Measurements from ENCODE around the gene TGM3.

Gene TGM3

GRCh38 chr20:2336471-2336870 is 40.7 kb downstream of the TGM3 start:
- DNase-seq (ENCODE audit: low read depth in 1 of 2, low spot score in 1 of 2): no peak
- no peak overlapping the region for H3K27ac ChIP-seq (replicated peaks)
- TF ChIP-seq CTCF (IDR thresholded peaks at IDR 0.05; ENCODE audit: insufficient read depth, low read length): no peak
- TF ChIP-seq POLR2AphosphoS5 (IDR thresholded peaks at IDR 0.05; ENCODE audit: low read depth): no peak
- TF ChIP-seq SPI1 (IDR thresholded peaks at IDR 0.05; ENCODE audit: borderline replicate concordance, low read depth): no peak
- TF ChIP-seq GABPA (IDR thresholded peaks at IDR 0.05; ENCODE audit: low read depth): no peak
- TF ChIP-seq, protein P1, sequence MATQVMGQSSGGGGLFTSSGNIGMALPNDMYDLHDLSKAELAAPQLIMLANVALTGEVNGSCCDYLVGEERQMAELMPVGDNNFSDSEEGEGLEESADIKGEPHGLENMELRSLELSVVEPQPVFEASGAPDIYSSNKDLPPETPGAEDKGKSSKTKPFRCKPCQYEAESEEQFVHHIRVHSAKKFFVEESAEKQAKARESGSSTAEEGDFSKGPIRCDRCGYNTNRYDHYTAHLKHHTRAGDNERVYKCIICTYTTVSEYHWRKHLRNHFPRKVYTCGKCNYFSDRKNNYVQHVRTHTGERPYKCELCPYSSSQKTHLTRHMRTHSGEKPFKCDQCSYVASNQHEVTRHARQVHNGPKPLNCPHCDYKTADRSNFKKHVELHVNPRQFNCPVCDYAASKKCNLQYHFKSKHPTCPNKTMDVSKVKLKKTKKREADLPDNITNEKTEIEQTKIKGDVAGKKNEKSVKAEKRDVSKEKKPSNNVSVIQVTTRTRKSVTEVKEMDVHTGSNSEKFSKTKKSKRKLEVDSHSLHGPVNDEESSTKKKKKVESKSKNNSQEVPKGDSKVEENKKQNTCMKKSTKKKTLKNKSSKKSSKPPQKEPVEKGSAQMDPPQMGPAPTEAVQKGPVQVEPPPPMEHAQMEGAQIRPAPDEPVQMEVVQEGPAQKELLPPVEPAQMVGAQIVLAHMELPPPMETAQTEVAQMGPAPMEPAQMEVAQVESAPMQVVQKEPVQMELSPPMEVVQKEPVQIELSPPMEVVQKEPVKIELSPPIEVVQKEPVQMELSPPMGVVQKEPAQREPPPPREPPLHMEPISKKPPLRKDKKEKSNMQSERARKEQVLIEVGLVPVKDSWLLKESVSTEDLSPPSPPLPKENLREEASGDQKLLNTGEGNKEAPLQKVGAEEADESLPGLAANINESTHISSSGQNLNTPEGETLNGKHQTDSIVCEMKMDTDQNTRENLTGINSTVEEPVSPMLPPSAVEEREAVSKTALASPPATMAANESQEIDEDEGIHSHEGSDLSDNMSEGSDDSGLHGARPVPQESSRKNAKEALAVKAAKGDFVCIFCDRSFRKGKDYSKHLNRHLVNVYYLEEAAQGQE (IDR thresholded peaks at IDR 0.05; ENCODE audit: insufficient replicate concordance, low read depth): no peak
- H3K4me3 ChIP-seq (replicated peaks; ENCODE audit: insufficient read depth, low read length): no peak overlapping the region
- H3K27me3 ChIP-seq (ENCODE audit: insufficient read depth, poor library complexity, severe bottlenecking): no peaks in the 10 kb centered on the region

- no peak overlapping the region for H3K27ac ChIP-seq (replicated peaks)
- no peak overlapping the region for H3K4me3 ChIP-seq (replicated peaks; ENCODE audit: insufficient read depth, low read length)
- no peak for DNase-seq (ENCODE audit: low read depth in 1 of 2, low spot score in 1 of 2)
- no peak for TF ChIP-seq GABPA (IDR thresholded peaks at IDR 0.05; ENCODE audit: low read depth)
- TF ChIP-seq SPI1 (IDR thresholded peaks at IDR 0.05; ENCODE audit: borderline replicate concordance, low read depth): no peak
- TF ChIP-seq CTCF (IDR thresholded peaks at IDR 0.05; ENCODE audit: insufficient read depth, low read length): no peak
- no peak for TF ChIP-seq POLR2AphosphoS5 (IDR thresholded peaks at IDR 0.05; ENCODE audit: low read depth)
- TF ChIP-seq, protein P1 (IDR thresholded peaks at IDR 0.05; ENCODE audit: insufficient replicate concordance, low read depth): no peak
- no peaks in the 10 kb centered on the region for H3K27me3 ChIP-seq (ENCODE audit: insufficient read depth, poor library complexity, severe bottlenecking)
These were observed 41.3 kb downstream of the TGM3 start for GRCh38 chr20:2337142-2337541.

DNA sequence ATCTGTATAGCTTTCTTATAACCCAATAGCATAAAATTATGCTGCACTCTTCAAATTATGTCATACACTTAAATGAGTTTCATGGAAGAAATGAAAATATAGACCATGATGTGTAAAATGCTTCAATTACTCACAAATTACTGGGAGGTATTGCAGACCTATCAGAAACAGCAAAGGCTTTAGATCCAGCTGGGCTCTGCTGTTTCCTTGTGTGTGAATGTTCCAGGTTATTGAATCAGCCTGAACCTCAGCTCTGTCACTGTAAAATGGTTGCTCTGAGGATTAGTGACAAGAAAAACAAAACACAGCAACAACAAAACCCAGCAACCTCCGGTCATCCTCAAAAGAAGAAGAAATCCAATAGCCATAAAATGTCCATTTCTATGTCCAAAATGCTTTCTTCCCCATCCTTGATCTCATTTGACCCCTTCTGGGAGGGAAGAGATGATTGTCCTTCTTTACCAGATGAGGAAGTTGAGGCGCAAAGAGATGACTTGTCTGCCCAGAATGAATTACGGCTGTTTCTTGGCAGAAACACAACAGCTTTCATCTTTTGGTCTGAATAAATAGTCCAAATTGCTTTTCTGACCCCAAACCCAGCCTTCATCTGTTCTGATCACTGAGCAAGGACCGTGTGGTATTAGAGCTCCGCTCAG is 42.7 kb downstream of the TGM3 start:
- H3K4me3 ChIP-seq (replicated peaks; ENCODE audit: insufficient read depth, low read length): no peak overlapping the region
- H3K27me3 ChIP-seq (ENCODE audit: insufficient read depth, poor library complexity, severe bottlenecking): no peaks in the 10 kb centered on the region
- H3K27ac ChIP-seq (replicated peaks): no peak overlapping the region
- DNase-seq (ENCODE audit: low read depth in 1 of 2, low spot score in 1 of 2): no peak
- TF ChIP-seq SPI1 (IDR thresholded peaks at IDR 0.05; ENCODE audit: borderline replicate concordance, low read depth) (no peak), GABPA (IDR thresholded peaks at IDR 0.05; ENCODE audit: low read depth) (no peak), CTCF (IDR thresholded peaks at IDR 0.05; ENCODE audit: insufficient read depth, low read length) (no peak), POLR2AphosphoS5 (IDR thresholded peaks at IDR 0.05; ENCODE audit: low read depth) (no peak)
- TF ChIP-seq, protein P1 (IDR thresholded peaks at IDR 0.05; ENCODE audit: insufficient replicate concordance, low read depth): no peak
